Measurements from ENCODE around the gene MYOCOS. TPM values are rescaled to one million over a fixed set of nuclear protein-coding genes. Genes with fewer than 3 reads are reported as not detected.

MYOCOS gene
- total RNA-seq, 1 experiment from 2014 or later = not detected

- ChIA-PET POLR2A (interaction anchor here (0.6 to 0.7 kb wide), 2 partner anchors 28 to 874 kb away, joined by 3 read pairs; no protein-coding TSS in a partner anchor), CTCF (interaction anchor here (0.7 kb wide), 1 partner anchor 602 kb away, joined by 4 read pairs; no protein-coding TSS in a partner anchor)
- no peak for ATAC-seq
- H3K4me1 ChIP-seq (ENCODE audit: control insufficient read depth, insufficient read depth, low read length) = no peaks in the 10 kb centered on the region
- H3K9me3 ChIP-seq (ENCODE audit: control insufficient read depth, insufficient read depth, low read depth, low read length) = no peaks in the 10 kb centered on the region
- no peak overlapping the region for H3K4me3 ChIP-seq (ENCODE audit: low read depth in 2 of 2, low read length in 2 of 2)
- H3K27me3 ChIP-seq (ENCODE audit: control insufficient read depth, insufficient read depth, low read length) = peaks cover 8% of the 10 kb centered on the region; the same call in 1 of the 2 replicates
- no peaks in the 10 kb centered on the region for H3K36me3 ChIP-seq (ENCODE audit: control insufficient read depth, insufficient read depth, low read length)
- in situ Hi-C loops (cut with HindIII; ENCODE audit: low pct_unique_long_range_greater_than_20kb, low sequenced_read_pairs) = no loop called here
- DNase-seq (ENCODE audit: low read depth, low spot score) = no peak
- TF ChIP-seq TCF7L2 (IDR thresholded peaks at IDR 0.05; ENCODE audit: low read depth, low read length) (no peak), SIN3A (IDR thresholded peaks at IDR 0.05; ENCODE audit: borderline replicate concordance, insufficient read depth, low read depth, low read length) (no peak), REST (IDR thresholded peaks at IDR 0.05; ENCODE audit: insufficient read depth in 1 of 2, low read depth in 2 of 2, low read length in 1 of 2) (no peak), POLR2AphosphoS5 (IDR thresholded peaks at IDR 0.05; ENCODE audit: low read depth, low read length) (no peak), CTCF (IDR thresholded peaks at IDR 0.05) (no peak)
- H3K27ac ChIP-seq (ENCODE audit: low read length) = no peak overlapping the region
- intact Hi-C loops (cut with micrococcal nuclease; ENCODE audit: unreplicated experiment) = no loop called here
- no TSS peak for BruUV-seq (replicated peaks)
Measured at GRCh38 chr1:171668372-171668771, 46.3 kb downstream of the MYOCOS start.

GRCh38 chr1:171670739-171671138 lies 48.7 kb downstream of the MYOCOS start:
- Histone ChIP-seq H3K27me3 (ENCODE audit: control insufficient read depth, insufficient read depth, low read length) (peaks cover 14% of the 10 kb centered on the region), H3K4me3 (ENCODE audit: low read depth in 2 of 2, low read length in 2 of 2) (no peak overlapping the region), H3K4me1 (ENCODE audit: control insufficient read depth, insufficient read depth, low read length) (no peaks in the 10 kb centered on the region), H3K36me3 (ENCODE audit: control insufficient read depth, insufficient read depth, low read length) (no peaks in the 10 kb centered on the region), H3K9me3 (ENCODE audit: control insufficient read depth, insufficient read depth, low read depth, low read length) (no peaks in the 10 kb centered on the region), H3K27ac (ENCODE audit: low read length) (no peak overlapping the region)
- no TSS peak for BruUV-seq (replicated peaks)
- intact Hi-C loops (cut with micrococcal nuclease; ENCODE audit: unreplicated experiment) (no loop called here), in situ Hi-C loops (cut with HindIII; ENCODE audit: low pct_unique_long_range_greater_than_20kb, low sequenced_read_pairs) (no loop called here)
- ATAC-seq = no peak
- DNase-seq (ENCODE audit: low read depth, low spot score) = no peak
- POLR2A ChIA-PET = no interaction called here
- CTCF ChIA-PET = no interaction called here
- TF ChIP-seq CTCF (IDR thresholded peaks at IDR 0.05) (no peak), POLR2AphosphoS5 (IDR thresholded peaks at IDR 0.05; ENCODE audit: low read depth, low read length) (no peak), REST (IDR thresholded peaks at IDR 0.05; ENCODE audit: insufficient read depth in 1 of 2, low read depth in 2 of 2, low read length in 1 of 2) (no peak), TCF7L2 (IDR thresholded peaks at IDR 0.05; ENCODE audit: low read depth, low read length) (no peak), SIN3A (IDR thresholded peaks at IDR 0.05; ENCODE audit: borderline replicate concordance, insufficient read depth, low read depth, low read length) (no peak)

Measured in Panc1 (cell line).